Astrocyte (in vitro differentiated cells and primary cell): ENCODE results near the gene MBNL3. TPM values are rescaled to one million over a fixed set of nuclear protein-coding genes. Genes with fewer than 3 reads are reported as not detected.

Experiments used
- DNase-seq: peaks from one replicate; pipeline ENCODE4 v3.0.0-alpha.2; 2010; ENCODE audit warnings: low read depth
- FAIRE-seq: peaks from 2 replicates; lab custom pipeline; 2011; peaks lifted over from hg19 to GRCh38; lab: Jason Lieb, UNC
- H2AFZ ChIP-seq: 2 replicates; pipeline ENCODE4 v1.6.0; 2012; ENCODE audit warnings: low read depth, low read length, inconsistent platforms
- H3K27ac ChIP-seq: 2 replicates; pipeline ENCODE4 v1.5.1; 2011; ENCODE audit warnings: low read depth, low read length, inconsistent platforms
- H3K27me3 ChIP-seq: 2 replicates; pipeline ENCODE4 v1.6.0; 2011; ENCODE audit warnings: low read length, inconsistent platforms; ENCODE audit not compliant: insufficient read depth
- H3K36me3 ChIP-seq: 2 replicates; pipeline ENCODE4 v1.5.1; 2011; ENCODE audit warnings: low read length, inconsistent platforms; ENCODE audit not compliant: insufficient read depth
- H3K4me1 ChIP-seq: 2 replicates; pipeline ENCODE4 v1.5.1; 2011; ENCODE audit warnings: low read length, inconsistent platforms; ENCODE audit not compliant: insufficient read depth
- H3K4me2 ChIP-seq: 2 replicates; pipeline ENCODE4 v1.6.0; 2012; ENCODE audit warnings: low read length, inconsistent platforms
- H3K4me3 ChIP-seq: 2 replicates; pipeline ENCODE4 v1.5.1; 2011; ENCODE audit warnings: low read depth, mild to moderate bottlenecking, low read length, inconsistent platforms; ENCODE audit not compliant: insufficient read depth
- H3K79me2 ChIP-seq: 2 replicates; pipeline ENCODE4 v1.6.0; 2012; ENCODE audit warnings: mild to moderate bottlenecking, low read length, inconsistent platforms; ENCODE audit not compliant: insufficient read depth
- H3K9ac ChIP-seq: 2 replicates; pipeline ENCODE4 v1.6.0; 2012; ENCODE audit warnings: mild to moderate bottlenecking, low read length, inconsistent platforms
- H3K9me3 ChIP-seq: 2 replicates; pipeline ENCODE4 v1.5.1; 2012; ENCODE audit warnings: low read depth, mild to moderate bottlenecking, low read length, inconsistent platforms; ENCODE audit not compliant: insufficient read depth
- H4K20me1 ChIP-seq: 2 replicates; pipeline ENCODE4 v1.6.0; 2012; ENCODE audit warnings: low read length, inconsistent platforms; ENCODE audit not compliant: insufficient read depth
- H3K27ac Mint-ChIP-seq: one replicate; pipeline ENCODE4 v1.8.0; 2021; ENCODE audit warnings: mild to moderate bottlenecking, mixed read lengths; ENCODE audit not compliant: unreplicated experiment
- H3K27me3 Mint-ChIP-seq: one replicate; pipeline ENCODE4 v1.8.0; 2021; ENCODE audit warnings: low read depth, mixed read lengths; ENCODE audit not compliant: unreplicated experiment
- H3K36me3 Mint-ChIP-seq: one replicate; pipeline ENCODE4 v1.8.0; 2021; ENCODE audit warnings: low read depth, mixed read lengths; ENCODE audit not compliant: unreplicated experiment
- H3K4me1 Mint-ChIP-seq: one replicate; pipeline ENCODE4 v1.8.0; 2021; ENCODE audit warnings: low read depth, mixed read lengths; ENCODE audit not compliant: unreplicated experiment
- H3K4me3 Mint-ChIP-seq: one replicate; pipeline ENCODE4 v1.8.0; 2021; ENCODE audit warnings: mild to moderate bottlenecking, moderate library complexity, mixed read lengths; ENCODE audit not compliant: unreplicated experiment
- H3K9me3 Mint-ChIP-seq: one replicate; pipeline ENCODE4 v1.8.0; 2021; ENCODE audit warnings: mild to moderate bottlenecking, mixed read lengths; ENCODE audit not compliant: unreplicated experiment
- CTCF ChIP-seq: IDR thresholded peaks from 2 replicates; pipeline ENCODE4 v1.5.1; 2011; ENCODE audit warnings: low read depth, mild to moderate bottlenecking, inconsistent platforms, low read length, moderate library complexity; ENCODE audit not compliant: insufficient read depth
- EZH2 ChIP-seq: IDR thresholded peaks from 2 replicates; pipeline ENCODE4 v1.6.1; 2012; ENCODE audit warnings: mild to moderate bottlenecking, low read length, inconsistent platforms; ENCODE audit not compliant: insufficient read depth
- total RNA-seq: library from RNA; stranded (reverse); gene quantifications from 2 replicates; pipeline ENCODE4 v1.2.1, GENCODE V29; 2021

Gene MBNL3
- total RNA-seq, 1 donor from 2014 or later: 4.1 TPM

GRCh38 chrX:132384301-132384700 is 104.5 kb downstream of the MBNL3 start:
- no peaks in the 10 kb centered on the region for H3K9me3 Mint-ChIP-seq
- H3K4me1 ChIP-seq: no peaks in the 10 kb centered on the region
- no peak for TF ChIP-seq CTCF
- TF ChIP-seq EZH2: no peak
- peaks cover 4% of the 10 kb centered on the region for H3K4me1 Mint-ChIP-seq
- H3K79me2 ChIP-seq: no peaks in the 10 kb centered on the region
- no peak overlapping the region for H3K27ac ChIP-seq
- H3K36me3 ChIP-seq: no peaks in the 10 kb centered on the region
- H3K4me2 ChIP-seq: no peak overlapping the region
- no peaks in the 10 kb centered on the region for H3K27me3 Mint-ChIP-seq
- no peak for DNase-seq
- H3K9ac ChIP-seq: no peak overlapping the region
- FAIRE-seq: no peak
- H3K4me3 Mint-ChIP-seq: no peak overlapping the region
- no peaks in the 10 kb centered on the region for H4K20me1 ChIP-seq
- H2AFZ ChIP-seq: no peak overlapping the region
- no peak overlapping the region for H3K4me3 ChIP-seq
- H3K27ac Mint-ChIP-seq: no peak overlapping the region
- H3K36me3 Mint-ChIP-seq: no peaks in the 10 kb centered on the region
- no peaks in the 10 kb centered on the region for H3K9me3 ChIP-seq
- H3K27me3 ChIP-seq: no peaks in the 10 kb centered on the region

GRCh38 chrX:132382068-132382467 is 106.8 kb downstream of the MBNL3 start:
- H3K4me2 ChIP-seq: no peak overlapping the region
- Mint-ChIP-seq H3K27ac (no peak overlapping the region), H3K36me3 (no peaks in the 10 kb centered on the region), H3K4me3 (no peak overlapping the region), H3K4me1 (peaks cover 4% of the 10 kb centered on the region), H3K27me3 (no peaks in the 10 kb centered on the region), H3K9me3 (no peaks in the 10 kb centered on the region)
- H3K27me3 ChIP-seq: no peaks in the 10 kb centered on the region
- H3K79me2 ChIP-seq: no peaks in the 10 kb centered on the region
- no peak overlapping the region for H3K9ac ChIP-seq
- H3K9me3 ChIP-seq: no peaks in the 10 kb centered on the region
- no peak overlapping the region for H3K4me3 ChIP-seq
- H3K4me1 ChIP-seq: no peaks in the 10 kb centered on the region
- no peak for FAIRE-seq
- no peaks in the 10 kb centered on the region for H4K20me1 ChIP-seq
- no peak for DNase-seq
- TF ChIP-seq CTCF: no peak
- no peak for TF ChIP-seq EZH2
- H3K27ac ChIP-seq: no peak overlapping the region
- no peak overlapping the region for H2AFZ ChIP-seq
- no peaks in the 10 kb centered on the region for H3K36me3 ChIP-seq

- no peak overlapping the region for H3K4me3 ChIP-seq
- Mint-ChIP-seq H3K36me3 (no peaks in the 10 kb centered on the region), H3K4me3 (no peak overlapping the region), H3K27ac (no peak overlapping the region), H3K27me3 (no peaks in the 10 kb centered on the region), H3K4me1 (peaks cover 2% of the 10 kb centered on the region), H3K9me3 (no peaks in the 10 kb centered on the region)
- no peak overlapping the region for H2AFZ ChIP-seq
- H3K4me1 ChIP-seq: no peaks in the 10 kb centered on the region
- DNase-seq (no peak), FAIRE-seq (no peak)
- H3K36me3 ChIP-seq: no peaks in the 10 kb centered on the region
- H3K27me3 ChIP-seq: no peaks in the 10 kb centered on the region
- H3K79me2 ChIP-seq: no peaks in the 10 kb centered on the region
- no peak overlapping the region for H3K4me2 ChIP-seq
- no peak overlapping the region for H3K9ac ChIP-seq
- H3K9me3 ChIP-seq: no peaks in the 10 kb centered on the region
- no peaks in the 10 kb centered on the region for H4K20me1 ChIP-seq
- TF ChIP-seq EZH2 (no peak), CTCF (no peak)
- no peak overlapping the region for H3K27ac ChIP-seq
Observed at GRCh38 chrX:132378281-132378680, 110.6 kb downstream of the MBNL3 start.
